DND-41 (cell line): Measurements from ENCODE around the gene MAP3K7CL.

Experiments
- CTCF ChIP-seq: IDR thresholded peaks from 2 replicates; pipeline ENCODE4 v1.5.1; 2012; ENCODE audit warnings: borderline replicate concordance, low read length, moderate library complexity, mild to moderate bottlenecking; ENCODE audit not compliant: poor library complexity, severe bottlenecking; ENCODE audit errors: extremely low read depth
- EZH2 ChIP-seq: IDR thresholded peaks from 3 replicates; pipeline ENCODE4 v1.6.1; 2012; ENCODE audit warnings: borderline replicate concordance, low read depth, mild to moderate bottlenecking, moderate library complexity, low read length, inconsistent platforms; ENCODE audit not compliant: severe bottlenecking

DNA sequence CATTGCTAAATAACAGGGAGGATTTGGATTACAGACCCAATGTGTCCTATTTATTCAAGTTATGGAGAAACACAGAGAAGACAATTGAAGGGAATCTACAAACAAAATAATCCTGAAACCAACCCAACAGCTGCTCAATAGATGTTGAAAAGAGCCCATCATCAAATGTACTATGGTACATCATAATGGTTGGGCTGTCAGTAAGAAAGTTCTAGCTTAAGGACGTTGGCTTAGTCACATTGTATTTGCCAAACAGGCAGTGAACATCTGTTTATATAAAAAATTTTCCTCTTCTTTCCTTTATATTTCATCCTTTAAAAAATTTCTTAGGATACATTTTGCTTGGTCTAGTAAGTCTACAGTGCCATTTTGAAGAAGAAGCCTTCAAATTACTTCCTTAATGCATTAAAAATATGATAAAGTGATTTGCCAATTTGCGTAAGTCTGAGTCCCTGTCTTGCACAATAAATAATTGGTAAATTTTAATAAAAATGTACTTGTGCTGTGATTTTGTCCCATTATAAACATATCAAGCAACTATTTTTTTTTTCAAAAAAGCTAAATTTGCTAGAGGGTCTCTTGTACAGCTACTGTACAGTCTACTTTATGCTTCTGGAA is 14.4 kb downstream of the MAP3K7CL start:
- no peak for TF ChIP-seq CTCF
- TF ChIP-seq EZH2: no peak
